Panc1 (cell line): ENCODE measurements around the gene NR3C1. TPM values are rescaled to one million over a fixed set of nuclear protein-coding genes. Genes with fewer than 3 reads are reported as not detected.
A peak's percentile ranks its signal among the peaks of the same experiment; 100 is the strongest.

Source experiments
- ATAC-seq: fragments of 200-7000 bp; cut with Tn5 transposase; 2 replicates; pipeline ENCODE4 v1.9.1; 2020; ENCODE audit warnings: mild to moderate bottlenecking, moderate library complexity
- BruUV-seq: library from RNA; stranded (reverse); fragments of 400-500 nt; replicated peaks from 2 replicates; lab custom pipeline; 2021; lab: Mats Ljungman, UMichigan
- CTCF ChIA-PET: fragments of 300-600 bp; sonication (Branson Sonifier 250); formaldehyde crosslinking; loops from one replicate; lab custom pipeline; 2022; ENCODE audit warnings: antibody characterized with exemption; lab: Charles Lee
- POLR2A ChIA-PET: fragments of 300-600 bp; sonication (Branson Sonifier 250); formaldehyde crosslinking; loops from one replicate; lab custom pipeline; 2022; ENCODE audit warnings: antibody characterized with exemption; lab: Charles Lee
- DNase-seq: peaks from one replicate; pipeline ENCODE4 v3.0.0-alpha.2; 2010; ENCODE audit warnings: low read depth, low spot score
- H3K27ac ChIP-seq: 2 replicates; pipeline ENCODE4 v1.5.1; 2011; ENCODE audit warnings: mild to moderate bottlenecking, low read length, inconsistent platforms
- H3K27me3 ChIP-seq: fragments of 200-500 bp; sonication (Bioruptor generic); 2 replicates; pipeline ENCODE4 v1.6.0; 2014; ENCODE audit warnings: low read length, inconsistent platforms; ENCODE audit not compliant: control insufficient read depth, insufficient read depth
- H3K36me3 ChIP-seq: fragments of 200-500 bp; sonication (Bioruptor generic); 2 replicates; pipeline ENCODE4 v1.5.1; 2014; ENCODE audit warnings: inconsistent platforms, mild to moderate bottlenecking, low read length, moderate library complexity; ENCODE audit not compliant: control insufficient read depth, insufficient read depth
- H3K4me1 ChIP-seq: 2 replicates; pipeline ENCODE4 v1.5.1; 2011; ENCODE audit warnings: inconsistent platforms, mild to moderate bottlenecking, low read length, moderate library complexity; ENCODE audit not compliant: control insufficient read depth, insufficient read depth
- H3K4me3 ChIP-seq, 2 experiments: 2 replicates each; pipeline ENCODE4 v1.5.1; 2011 to 2012; ENCODE audit warnings: low read depth in 2 of 2, low read length in 2 of 2, mild to moderate bottlenecking in 2 of 2, inconsistent platforms in 1 of 2, moderate library complexity in 1 of 2
- H3K9me3 ChIP-seq: fragments of 200-500 bp; sonication (Bioruptor generic); 2 replicates; pipeline ENCODE4 v1.5.1; 2014; ENCODE audit warnings: low read depth, mild to moderate bottlenecking, inconsistent platforms, low read length, moderate library complexity; ENCODE audit not compliant: control insufficient read depth, insufficient read depth
- CTCF ChIP-seq: fragments of 450-650 bp; IDR thresholded peaks from 2 replicates; pipeline ENCODE4 v1.5.1; 2017; ENCODE audit warnings: mild to moderate bottlenecking
- POLR2AphosphoS5 ChIP-seq: IDR thresholded peaks from 2 replicates; pipeline ENCODE4 v1.6.1; 2012; ENCODE audit warnings: mild to moderate bottlenecking, low read depth, low read length, moderate library complexity
- REST ChIP-seq, 2 experiments: IDR thresholded peaks; 2 replicates each; pipeline ENCODE4 v1.6.1; 2011 to 2012; ENCODE audit warnings: low read depth in 2 of 2, control low read depth in 1 of 2, low read length in 1 of 2, mild to moderate bottlenecking in 1 of 2, moderate library complexity in 1 of 2; ENCODE audit not compliant: insufficient read depth in 1 of 2
- SIN3A ChIP-seq: IDR thresholded peaks from 2 replicates; pipeline ENCODE4 v1.6.1; 2012; ENCODE audit warnings: low read depth, mild to moderate bottlenecking, low read length, moderate library complexity, borderline replicate concordance; ENCODE audit not compliant: insufficient read depth
- TCF7L2 ChIP-seq: IDR thresholded peaks from 2 replicates; pipeline ENCODE4 v1.6.1; 2011; ENCODE audit warnings: mild to moderate bottlenecking, low read depth, low read length, inconsistent platforms
- in situ Hi-C: cut with HindIII; loops from 2 replicates; pipeline ENCODE4 v1.10.0; 2016; ENCODE audit warnings: low sequenced_read_pairs, low pct_unique_long_range_greater_than_20kb
- intact Hi-C: fragments of 100-400 bp; cut with micrococcal nuclease; formaldehyde crosslinking; loops from one replicate; pipeline ENCODE4 v1.10.0; 2022; ENCODE audit not compliant: unreplicated experiment
- total RNA-seq: library from RNA; stranded (reverse); gene quantifications from one replicate; pipeline ENCODE4 v1.2.1, GENCODE V29; 2021; ENCODE audit not compliant: unreplicated experiment

Gene NR3C1
- total RNA-seq, 1 experiment from 2014 or later, result 52.6 TPM

- H3K27ac ChIP-seq, result peak overlapping the region; percentile 99
- ChIA-PET CTCF (no interaction called here), POLR2A (no interaction called here)
- BruUV-seq, result no TSS peak
- ATAC-seq (no peak), DNase-seq (no peak)
- no peak for TF ChIP-seq CTCF
- no peak for TF ChIP-seq SIN3A
- no peak for TF ChIP-seq REST (IDR thresholded peaks at IDR 0.05; ENCODE audit: insufficient read depth in 1 of 2, low read depth in 2 of 2, low read length in 1 of 2)
- no peak for TF ChIP-seq TCF7L2
- no peak for TF ChIP-seq POLR2AphosphoS5
- in situ Hi-C loops (no loop called here), intact Hi-C loops (no loop called here)
- no peaks in the 10 kb centered on the region for H3K27me3 ChIP-seq
- H3K36me3 ChIP-seq, result no peaks in the 10 kb centered on the region
- peaks cover 68% of the 10 kb centered on the region for H3K4me1 ChIP-seq
- H3K9me3 ChIP-seq, result no peaks in the 10 kb centered on the region
- no peak overlapping the region for H3K4me3 ChIP-seq
Measured at GRCh38 chr5:143244990-143245389, 158.5 kb downstream of the NR3C1 start.

GRCh38 chr5:143244000-143244736 is 159.3 kb downstream of the NR3C1 start:
- no peaks in the 10 kb centered on the region for H3K9me3 ChIP-seq
- TSS peak; percentile 89 for BruUV-seq
- no peaks in the 10 kb centered on the region for H3K36me3 ChIP-seq
- H3K4me3 ChIP-seq, result peak overlapping the region in 1 of 2 experiments; percentile 14; a peak in 2 of 4 replicates
- CTCF ChIA-PET, result no interaction called here
- TF ChIP-seq CTCF, result no peak
- 0 out of 2 replicates have a peak, but pooled peaks have one; percentile 12 for TF ChIP-seq TCF7L2
- no peak for TF ChIP-seq REST (IDR thresholded peaks at IDR 0.05; ENCODE audit: insufficient read depth in 1 of 2, low read depth in 2 of 2, low read length in 1 of 2)
- peak; percentile 64 for TF ChIP-seq POLR2AphosphoS5
- no peak for TF ChIP-seq SIN3A
- intact Hi-C loops, result no loop called here
- POLR2A ChIA-PET, result no interaction called here
- DNase-seq (peak; percentile 94), ATAC-seq (peak; percentile 80)
- H3K27ac ChIP-seq, result peak overlapping the region; percentile 99
- H3K4me1 ChIP-seq, result peaks cover 60% of the 10 kb centered on the region
- no peaks in the 10 kb centered on the region for H3K27me3 ChIP-seq
- in situ Hi-C loops, result no loop called here
